ENCODE data around the gene ITGB3. TPM values are rescaled to one million over a fixed set of nuclear protein-coding genes. Genes with fewer than 3 reads are reported as not detected.

Gene ITGB3
- total and polyA plus RNA-seq, 2 of the 4 experiments (the other 2 are of a cell fraction) = 9.8 to 17.6 TPM

DNA sequence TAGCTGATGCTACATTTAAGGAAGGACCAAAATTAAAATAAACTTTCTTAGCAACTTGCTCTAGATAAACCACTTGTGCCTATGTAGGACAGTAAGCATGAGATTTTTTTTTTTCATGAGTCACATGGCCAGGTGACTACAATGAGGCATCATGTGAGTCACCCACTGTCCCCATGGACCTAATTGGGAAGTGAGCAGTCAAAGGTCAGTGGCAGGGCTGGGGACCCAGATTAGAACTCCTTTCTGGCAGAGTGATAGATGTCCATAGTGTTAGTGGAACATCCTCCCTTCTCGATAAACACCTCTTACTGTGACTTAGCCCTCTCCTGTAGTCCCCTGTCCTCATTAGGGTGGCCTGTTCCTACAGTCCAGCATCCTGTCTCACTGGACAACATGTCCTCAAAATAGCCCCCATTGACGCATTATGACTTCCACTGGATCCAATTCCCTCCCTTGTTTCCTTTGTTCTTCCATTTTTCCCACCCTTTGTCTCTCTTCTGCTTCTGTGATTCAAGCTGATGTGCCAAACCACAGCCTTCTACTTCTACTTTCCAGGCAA, 12.4 kb downstream of the ITGB3 start (continued):
- TF ChIP-seq MAZ (IDR thresholded peaks at IDR 0.05; ENCODE audit: borderline replicate concordance, low read depth, low read length) = no peak

DNA sequence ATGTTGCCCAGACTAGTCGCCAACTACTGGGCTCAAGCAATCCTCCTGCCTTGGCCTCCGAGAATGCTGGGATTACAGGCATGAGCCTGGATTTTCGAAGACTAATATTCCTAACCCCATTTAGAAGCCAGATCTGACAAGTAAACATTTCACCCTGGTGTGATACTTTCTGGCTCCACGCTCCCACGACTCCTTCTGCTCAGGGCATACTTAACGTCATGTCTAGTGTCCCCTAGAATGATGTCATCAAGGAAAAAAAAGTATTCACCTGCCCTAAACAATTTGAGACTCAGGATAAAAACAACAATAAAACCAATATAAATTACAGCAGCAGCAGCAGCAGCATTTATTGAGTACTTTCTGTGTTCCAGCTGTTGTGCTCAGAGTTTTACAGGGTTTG, 13.2 kb downstream of the ITGB3 start:
- Histone ChIP-seq H2AFZ (replicated peaks; ENCODE audit: low read length, poor library complexity) (peak overlapping the region; percentile 46), H3K14ac (replicated peaks; ENCODE audit: low read depth, low read length) (peak overlapping the region; percentile 77), H2AK5ac (ENCODE audit: low read depth, low read length) (peak overlapping the region; percentile 83), H3K23ac (ENCODE audit: low read depth, low read length) (peak overlapping the region; percentile 64), H4K91ac (ENCODE audit: insufficient read depth, low read depth, low read length) (peak overlapping the region; percentile 80), H3K9ac (ENCODE audit: low read depth, low read length) (peak overlapping the region; percentile 40), H3K36me3 (ENCODE audit: control insufficient read depth, insufficient read depth, low read length) (no peaks in the 10 kb centered on the region), H3K79me1 (ENCODE audit: low read depth in 1 of 2, low read length in 2 of 2) (peaks cover 25 to 57% of the 10 kb centered on the region in 2 experiments), H2BK5ac (ENCODE audit: low read depth, low read length, poor library complexity, severe bottlenecking) (peak overlapping the region; percentile 94), H2BK120ac (ENCODE audit: low read depth, low read length) (peak overlapping the region; percentile 90), H2BK15ac (ENCODE audit: low read depth, low read length) (peak overlapping the region; percentile 89; the same call in 2 of the 3 replicates), H3K18ac (ENCODE audit: low read depth, low read length) (peak overlapping the region; percentile 79; the same call in 1 of the 2 replicates), H3K9me3 (ENCODE audit: control insufficient read depth, insufficient read depth, low read length) (no peaks in the 10 kb centered on the region), H2BK20ac (ENCODE audit: low read depth, low read length) (peak overlapping the region; percentile 81), H3K56ac (ENCODE audit: extremely low read depth, insufficient read depth, low read length) (peak overlapping the region; percentile 83), H3K27ac (ENCODE audit: insufficient read depth, low read length) (peak overlapping the region; percentile 67), H3K4me2 (ENCODE audit: low read depth, low read length) (no peak overlapping the region), H4K8ac (ENCODE audit: low read depth in 2 of 2, low read length in 2 of 2) (peak overlapping the region; percentile 7 to 75; a peak in 3 of 4 replicates), H3K9me1 (ENCODE audit: insufficient read depth, low read length) (peaks cover 22% of the 10 kb centered on the region), H4K20me1 (ENCODE audit: insufficient read depth, low read length) (no peaks in the 10 kb centered on the region), H3K4me3 (ENCODE audit: insufficient read depth, low read depth, low read length) (no peak overlapping the region), H3K4ac (ENCODE audit: low read depth, low read length) (peak overlapping the region; percentile 89), H3K4me1 (ENCODE audit: control insufficient read depth, insufficient read depth, low read length) (peaks cover 12% of the 10 kb centered on the region), H3K27me3 (ENCODE audit: control insufficient read depth, insufficient read depth, low read length) (no peaks in the 10 kb centered on the region), H2AK9ac (replicated peaks; ENCODE audit: low read depth, low read length, poor library complexity) (no peak overlapping the region), H4K5ac (ENCODE audit: low read depth, low read length) (peak overlapping the region; percentile 78; the same call in 1 of the 2 replicates)
- intact Hi-C loops (cut with micrococcal nuclease) (loop anchor here (2.0 kb wide), 1 partner anchor 28 kb away; no protein-coding TSS in a partner anchor), dilution Hi-C loops (cut with HindIII; ENCODE audit: low sequenced_read_pairs, unreplicated experiment) (no loop called here), in situ Hi-C loops (cut with MboI; ENCODE audit: low sequenced_read_pairs) (no loop called here)
- no peak for TF ChIP-seq RFX5 (IDR thresholded peaks at IDR 0.05; ENCODE audit: low read depth, low read length)
- TF ChIP-seq RCOR1 (IDR thresholded peaks at IDR 0.05; ENCODE audit: insufficient replicate concordance, low read length) = no peak
- TF ChIP-seq, protein P1, sequence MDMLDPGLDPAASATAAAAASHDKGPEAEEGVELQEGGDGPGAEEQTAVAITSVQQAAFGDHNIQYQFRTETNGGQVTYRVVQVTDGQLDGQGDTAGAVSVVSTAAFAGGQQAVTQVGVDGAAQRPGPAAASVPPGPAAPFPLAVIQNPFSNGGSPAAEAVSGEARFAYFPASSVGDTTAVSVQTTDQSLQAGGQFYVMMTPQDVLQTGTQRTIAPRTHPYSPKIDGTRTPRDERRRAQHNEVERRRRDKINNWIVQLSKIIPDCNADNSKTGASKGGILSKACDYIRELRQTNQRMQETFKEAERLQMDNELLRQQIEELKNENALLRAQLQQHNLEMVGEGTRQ (IDR thresholded peaks at IDR 0.05; ENCODE audit: low read depth, low read length) = no peak
- TF ChIP-seq CHD1 (IDR thresholded peaks at IDR 0.05; ENCODE audit: low read depth, low read length) = no peak
- no peak for TF ChIP-seq NFE2L2 (IDR thresholded peaks at IDR 0.05; ENCODE audit: low read depth, low read length)
- TF ChIP-seq POLR2A (IDR thresholded peaks at IDR 0.05; ENCODE audit: low read depth, low read length) = no peak
- ChIA-PET CTCF (interaction anchor here (0.8 kb wide), 1 partner anchor 18 kb away, joined by 3 read pairs; no protein-coding TSS in a partner anchor), POLR2A (ENCODE audit: unreplicated experiment) (no interaction called here)
- DNase-seq (peak; percentile 51), ATAC-seq (ENCODE audit: low read depth) (no peak)
- WGBS, 2 experiments (ENCODE audit: extremely low coverage in 2 of 2, insufficient read length in 1 of 2) = no CpG with 5 or more reads among the region's 6 CpGs
- BruUV-seq (replicated peaks) = no TSS peak
